Stimulated activated CD8-positive, alpha-beta memory T cell treated with anti-CD3 and anti-CD28 coated beads, Interleukin-2, amount 100 ng/mL, for 48 hours (primary cell): ENCODE data around the gene OGFRL1.

Experiments
- DNase-seq, 2 donors: peaks; one replicate each; pipeline ENCODE4 v3.0.0-alpha.2; 2020; ENCODE audit warnings: low read depth in 2 of 2

OGFRL1 gene

GRCh38 chr6:71287038-71287437, 1.6 kb upstream of the OGFRL1 start:
- DNase-seq: no peak

DNA sequence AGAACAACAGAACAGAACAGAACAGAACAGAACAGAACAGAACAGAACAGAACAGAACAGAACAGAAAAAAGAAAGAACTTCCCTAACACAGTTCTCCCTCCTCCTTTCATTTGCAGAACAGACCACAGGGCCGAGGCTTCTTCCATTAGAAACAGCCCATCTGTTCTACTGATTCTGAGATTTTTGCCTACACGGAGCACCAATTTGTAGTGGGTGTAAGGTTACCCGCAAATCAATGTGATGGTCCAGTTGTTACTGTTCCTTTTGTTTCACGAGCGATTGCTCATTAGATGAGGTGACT, 734 bp upstream of the OGFRL1 start:
- DNase-seq: peak in 1 of 2 donors; percentile 3

GRCh38 chr6:71289039-71289801, 609 bp downstream of the OGFRL1 start:
- DNase-seq: peak; percentile 2 to 9

GRCh38 chr6:71289802-71290175, 1.2 kb downstream of the OGFRL1 start:
- DNase-seq: no peak

DNA sequence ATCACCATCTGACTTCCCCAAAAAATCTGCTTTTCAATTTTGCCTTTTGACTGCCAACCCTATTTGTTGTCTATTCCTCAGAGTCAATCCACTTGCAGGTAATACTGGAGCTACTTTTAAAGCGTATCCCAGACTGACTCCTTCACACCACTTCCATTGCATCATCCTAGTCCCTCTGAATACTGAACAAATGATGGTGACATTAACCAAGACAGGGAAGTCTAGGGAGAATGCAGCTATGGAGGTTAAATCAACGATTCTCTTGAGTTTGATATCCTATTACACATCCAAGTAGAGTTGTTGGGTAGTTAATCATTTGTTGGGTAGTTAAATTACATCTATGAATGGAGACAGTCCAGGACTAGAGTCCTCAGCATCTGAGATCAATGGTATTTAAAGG, 2.0 kb downstream of the OGFRL1 start:
- DNase-seq: no peak

DNA sequence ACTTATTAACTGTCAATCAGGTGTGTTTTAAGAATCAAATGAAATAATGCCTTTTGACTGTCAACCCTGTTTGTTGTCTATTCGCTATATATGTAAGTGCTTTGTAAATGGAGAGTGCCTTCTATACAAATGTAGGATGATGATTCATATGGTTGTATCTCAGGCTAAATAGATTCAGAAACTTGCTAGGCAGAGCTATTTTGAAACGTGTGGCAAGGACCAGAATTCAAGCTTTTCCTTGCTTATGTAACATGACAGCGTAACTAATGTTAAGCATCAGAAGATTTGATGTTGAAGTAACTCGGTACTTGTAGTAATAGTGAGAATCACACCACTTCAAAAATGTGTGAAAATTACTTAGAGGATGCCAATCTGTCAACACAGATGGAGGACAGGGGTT, 3.4 kb downstream of the OGFRL1 start:
- DNase-seq: no peak

- no peak for DNase-seq
Observed at GRCh38 chr6:71294121-71294523, 5.5 kb downstream of the OGFRL1 start.

- DNase-seq: no peak
Observed at GRCh38 chr6:71298459-71298858, 9.8 kb downstream of the OGFRL1 start.

GRCh38 chr6:71299541-71300470, 11.2 kb downstream of the OGFRL1 start:
- no peak for DNase-seq

DNA sequence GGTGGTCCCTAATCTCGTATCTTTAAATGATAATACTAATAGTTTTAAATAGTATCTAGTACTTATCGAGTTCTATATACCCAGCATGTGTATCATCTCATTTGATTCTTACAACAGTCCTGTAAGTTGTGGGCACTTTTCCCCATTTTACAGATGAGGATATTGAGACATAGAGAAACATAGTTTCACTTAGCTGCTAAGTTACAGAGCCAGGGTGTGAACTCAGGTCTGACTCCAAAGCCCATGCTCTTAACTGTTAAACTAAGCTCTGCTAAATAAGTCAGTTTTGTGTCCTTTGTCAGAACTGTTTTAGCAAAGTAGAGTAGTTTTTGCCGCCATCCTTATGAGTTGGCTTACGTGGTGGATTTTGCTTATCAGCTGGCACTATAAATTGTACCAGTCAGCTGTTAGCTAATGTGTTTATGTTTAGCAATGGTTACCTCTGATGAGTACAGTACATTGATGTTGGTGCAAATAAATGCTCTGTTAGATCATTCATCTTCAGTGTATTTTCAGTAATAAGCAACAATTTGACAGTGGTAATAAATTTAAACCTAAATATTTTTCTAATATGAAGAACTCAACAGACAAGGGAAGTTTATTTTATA, 12.1 kb downstream of the OGFRL1 start:
- DNase-seq: no peak

GRCh38 chr6:71301546-71301945, 12.9 kb downstream of the OGFRL1 start:
- no peak for DNase-seq

GRCh38 chr6:71309656-71310055, 21.0 kb downstream of the OGFRL1 start:
- DNase-seq: no peak

DNA sequence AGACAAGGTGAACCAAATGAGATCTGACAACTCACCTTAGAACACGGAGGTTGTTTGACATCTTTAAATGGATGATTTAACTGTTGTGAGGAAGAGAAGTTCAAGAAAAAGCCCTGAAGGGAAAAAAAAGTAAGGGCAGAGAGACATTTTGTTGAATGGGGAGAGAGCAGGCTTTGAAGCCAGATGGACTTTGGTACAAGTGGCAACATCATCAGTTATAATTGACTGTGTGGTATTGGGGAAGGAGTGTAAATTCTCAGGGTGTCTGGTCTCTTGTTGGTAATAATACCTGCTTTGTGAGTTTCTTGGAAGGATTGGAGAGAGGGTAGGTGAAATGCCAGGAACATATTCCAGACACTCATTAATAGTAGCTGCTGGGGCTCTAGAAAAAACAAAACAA, 21.6 kb downstream of the OGFRL1 start:
- no peak for DNase-seq

GRCh38 chr6:71312089-71312488, 23.5 kb downstream of the OGFRL1 start:
- DNase-seq: no peak

- no peak for DNase-seq
Observed at GRCh38 chr6:71317441-71317840, 28.8 kb downstream of the OGFRL1 start.

DNA sequence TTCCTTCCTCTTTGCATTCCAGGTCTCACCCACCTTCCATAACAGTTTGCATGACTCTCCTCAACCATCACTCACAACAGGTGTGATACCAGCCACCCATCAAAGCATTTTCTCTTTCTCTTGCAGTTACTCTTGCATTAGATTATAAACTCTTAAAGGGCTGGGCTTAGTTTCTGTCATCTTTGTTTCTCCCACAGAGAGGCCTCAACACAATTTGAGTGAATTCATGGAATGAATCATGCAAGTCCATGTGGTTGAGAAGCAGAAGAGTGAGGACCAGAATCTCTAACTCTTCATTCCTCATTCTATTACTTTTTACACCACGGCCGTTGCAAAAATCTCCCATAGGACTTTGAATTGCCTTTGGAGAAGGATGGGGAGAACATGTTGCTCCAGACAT, 31.4 kb downstream of the OGFRL1 start:
- no peak for DNase-seq

- DNase-seq: no peak
Observed at GRCh38 chr6:71321314-71321713, 32.7 kb downstream of the OGFRL1 start.

- DNase-seq: no peak
Observed at GRCh38 chr6:71324194-71324785, 35.7 kb downstream of the OGFRL1 start.

GRCh38 chr6:71326611-71327010, 38.0 kb downstream of the OGFRL1 start:
- DNase-seq: no peak

GRCh38 chr6:71330501-71330900, 41.9 kb downstream of the OGFRL1 start:
- no peak for DNase-seq

DNA sequence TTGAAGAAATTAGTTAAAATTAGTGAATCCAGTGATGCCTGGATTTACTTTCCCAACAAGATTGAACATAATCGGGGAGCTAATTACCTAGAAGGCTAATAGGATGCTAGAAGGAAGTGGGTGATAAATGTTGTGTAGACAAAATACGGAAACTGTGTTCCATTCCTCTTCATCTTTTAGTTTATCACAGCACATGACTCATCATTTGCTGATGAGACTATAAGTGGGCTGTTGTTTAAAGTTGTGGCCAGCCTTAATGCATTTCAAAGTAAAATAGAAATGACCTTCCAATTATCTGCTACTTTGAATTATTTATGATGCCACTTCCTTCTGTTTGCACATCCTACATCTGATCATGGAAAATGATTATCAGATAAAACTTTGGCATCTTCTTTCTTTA, 43.4 kb downstream of the OGFRL1 start:
- DNase-seq: no peak

DNA sequence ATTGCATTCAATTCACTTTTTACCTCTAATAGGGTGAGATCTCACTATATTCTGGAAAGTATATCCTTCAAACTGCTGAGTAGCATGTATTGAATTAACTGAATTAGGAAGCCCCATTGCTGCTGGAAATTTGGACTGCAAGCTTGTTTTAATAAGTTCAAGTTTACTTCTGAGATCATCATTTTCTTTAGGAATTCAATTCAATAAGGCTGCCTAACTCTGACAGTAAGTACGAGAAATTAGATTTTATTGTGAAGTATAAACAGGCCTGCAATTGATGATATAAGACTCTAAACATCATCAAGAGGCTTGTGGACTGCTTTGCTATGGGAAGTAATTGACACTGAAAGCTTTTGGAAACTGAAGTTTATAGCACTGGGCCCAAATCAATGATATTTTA, 44.4 kb downstream of the OGFRL1 start:
- DNase-seq: no peak
